Vagina (tissue), 2 donors: Measurements from ENCODE around the gene INTS1. TPM values are rescaled to one million over a fixed set of nuclear protein-coding genes. Genes with fewer than 3 reads are reported as not detected.

Experiments used
- DNase-seq, 2 donors: peaks; one replicate each; pipeline ENCODE4 v3.0.0-alpha.2; 2017; ENCODE audit errors: extremely low spot score in 2 of 2
- H3K27ac ChIP-seq: fragments of 200-600 bp; sonication (generic); one replicate; pipeline ENCODE4 v1.5.1; 2019
- H3K27me3 ChIP-seq: fragments of 200-600 bp; sonication (generic); one replicate; pipeline ENCODE4 v1.5.1; 2019
- H3K36me3 ChIP-seq, 2 donors: fragments of 200-600 bp; sonication (generic); one replicate each; pipeline ENCODE4 v1.5.1; 2017 to 2019
- H3K4me1 ChIP-seq: fragments of 200-600 bp; sonication (generic); one replicate; pipeline ENCODE4 v1.5.1; 2019
- H3K4me3 ChIP-seq, 2 donors: fragments of 200-600 bp; sonication (generic); 1 replicate in 1 of 2; 2 replicates in 1 of 2; pipeline ENCODE4 v1.5.1; 2016 to 2019
- H3K9me3 ChIP-seq: fragments of 200-600 bp; sonication (generic); one replicate; pipeline ENCODE4 v1.5.1; 2019
- POLR2A ChIP-seq, 2 donors: fragments of 450-650 bp; IDR thresholded peaks; one replicate each; pipeline ENCODE4 v1.6.1; 2017; ENCODE audit warnings: antibody characterized with exemption in 2 of 2, mild to moderate bottlenecking in 2 of 2, moderate library complexity in 2 of 2
- POLR2AphosphoS5 ChIP-seq, 2 donors: sonication (generic); formaldehyde crosslinking; IDR thresholded peaks; one replicate each; pipeline ENCODE4 v1.9.0; 2017; ENCODE audit warnings: antibody characterized with exemption in 2 of 2, mild to moderate bottlenecking in 2 of 2, low read depth in 1 of 2; ENCODE audit not compliant: insufficient read depth in 1 of 2
- intact Hi-C: fragments of 100-400 bp; cut with DNase I; formaldehyde crosslinking; loops from one replicate; pipeline ENCODE4 v1.15.1; 2023
- total RNA-seq: library from RNA; depleted of rRNA; stranded (reverse); fragments of >200 nt; gene quantifications from one replicate; pipeline ENCODE4 v1.2.3, GENCODE V29; 2016
- TF ChIP-seq, protein P1 (sequence below), 3 experiments: fragments of 450-650 bp in 2 of 3; fragments of 200-600 bp in 1 of 3; sonication (generic) in 1 of 3; IDR thresholded peaks; one replicate each; pipeline ENCODE4 v1.5.1; 2017 to 2019; ENCODE audit warnings: antibody characterized with exemption in 3 of 3, mild to moderate bottlenecking in 2 of 3, moderate library complexity in 2 of 3

Gene INTS1
- total RNA-seq, 1 donor from 2014 or later = 67.3 TPM

DNA sequence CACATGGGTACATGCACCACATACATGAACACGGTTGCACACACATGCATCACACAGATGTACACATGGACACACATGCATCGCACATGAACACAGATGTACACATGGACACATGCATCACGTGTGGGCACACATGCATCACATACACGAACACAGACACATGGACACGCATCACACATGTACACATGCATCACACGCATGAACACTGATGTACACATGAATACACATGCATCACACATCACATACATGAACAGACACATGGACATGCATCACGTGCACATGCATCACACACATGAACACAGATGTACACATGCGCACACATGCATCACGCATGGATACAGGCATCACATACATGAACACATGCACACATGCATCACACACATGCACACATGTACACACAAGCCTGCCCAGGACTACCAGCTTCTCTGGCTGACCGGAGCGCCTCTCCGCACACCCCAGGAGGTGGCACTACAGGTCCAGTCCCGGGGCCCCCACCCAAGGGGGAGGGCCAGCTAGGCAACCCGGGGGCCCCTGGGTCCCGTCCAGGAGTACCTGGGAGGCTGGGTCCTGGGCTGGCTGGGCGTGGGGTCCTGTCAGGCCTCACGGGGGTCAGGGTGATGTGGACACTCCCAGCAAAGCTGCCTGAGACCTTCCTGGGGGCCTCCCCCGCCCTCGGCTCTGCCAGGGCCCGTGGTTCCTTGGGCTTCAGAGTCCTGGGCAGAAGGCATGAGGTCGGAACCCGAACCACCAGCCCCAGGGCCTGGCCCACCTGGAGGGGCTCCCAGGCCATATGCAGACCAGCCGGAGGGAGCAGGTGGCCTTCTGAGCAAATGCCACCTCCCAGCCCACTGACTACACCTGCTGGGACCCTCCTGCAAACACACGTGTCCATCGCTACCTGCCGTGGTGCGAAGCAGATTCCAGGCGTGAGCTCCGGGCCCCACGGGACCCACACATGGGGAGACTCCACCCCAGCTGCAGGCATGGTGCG is 64.5 kb downstream of the INTS1 start:
- Histone ChIP-seq H3K9me3 (no peaks in the 10 kb centered on the region), H3K4me3 (no peak overlapping the region), H3K36me3 (peaks cover 0 to 7% of the 10 kb centered on the region in 2 donors), H3K4me1 (no peaks in the 10 kb centered on the region), H3K27ac (no peak overlapping the region), H3K27me3 (no peaks in the 10 kb centered on the region)
- TF ChIP-seq, protein P1, sequence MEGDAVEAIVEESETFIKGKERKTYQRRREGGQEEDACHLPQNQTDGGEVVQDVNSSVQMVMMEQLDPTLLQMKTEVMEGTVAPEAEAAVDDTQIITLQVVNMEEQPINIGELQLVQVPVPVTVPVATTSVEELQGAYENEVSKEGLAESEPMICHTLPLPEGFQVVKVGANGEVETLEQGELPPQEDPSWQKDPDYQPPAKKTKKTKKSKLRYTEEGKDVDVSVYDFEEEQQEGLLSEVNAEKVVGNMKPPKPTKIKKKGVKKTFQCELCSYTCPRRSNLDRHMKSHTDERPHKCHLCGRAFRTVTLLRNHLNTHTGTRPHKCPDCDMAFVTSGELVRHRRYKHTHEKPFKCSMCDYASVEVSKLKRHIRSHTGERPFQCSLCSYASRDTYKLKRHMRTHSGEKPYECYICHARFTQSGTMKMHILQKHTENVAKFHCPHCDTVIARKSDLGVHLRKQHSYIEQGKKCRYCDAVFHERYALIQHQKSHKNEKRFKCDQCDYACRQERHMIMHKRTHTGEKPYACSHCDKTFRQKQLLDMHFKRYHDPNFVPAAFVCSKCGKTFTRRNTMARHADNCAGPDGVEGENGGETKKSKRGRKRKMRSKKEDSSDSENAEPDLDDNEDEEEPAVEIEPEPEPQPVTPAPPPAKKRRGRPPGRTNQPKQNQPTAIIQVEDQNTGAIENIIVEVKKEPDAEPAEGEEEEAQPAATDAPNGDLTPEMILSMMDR (IDR thresholded peaks at IDR 0.05) = no peak
- no peak for TF ChIP-seq POLR2AphosphoS5 (IDR thresholded peaks at IDR 0.05; ENCODE audit: insufficient read depth in 1 of 2, low read depth in 1 of 2)
- no peak for TF ChIP-seq POLR2A (IDR thresholded peaks at IDR 0.05)
- intact Hi-C loops = no loop called here
- no peak for DNase-seq

GRCh38 chr7:1438821-1439220 is 65.4 kb downstream of the INTS1 start:
- Histone ChIP-seq H3K4me1 (no peaks in the 10 kb centered on the region), H3K36me3 (peaks cover 0 to 7% of the 10 kb centered on the region in 2 donors)
- intact Hi-C loops = no loop called here

DNA sequence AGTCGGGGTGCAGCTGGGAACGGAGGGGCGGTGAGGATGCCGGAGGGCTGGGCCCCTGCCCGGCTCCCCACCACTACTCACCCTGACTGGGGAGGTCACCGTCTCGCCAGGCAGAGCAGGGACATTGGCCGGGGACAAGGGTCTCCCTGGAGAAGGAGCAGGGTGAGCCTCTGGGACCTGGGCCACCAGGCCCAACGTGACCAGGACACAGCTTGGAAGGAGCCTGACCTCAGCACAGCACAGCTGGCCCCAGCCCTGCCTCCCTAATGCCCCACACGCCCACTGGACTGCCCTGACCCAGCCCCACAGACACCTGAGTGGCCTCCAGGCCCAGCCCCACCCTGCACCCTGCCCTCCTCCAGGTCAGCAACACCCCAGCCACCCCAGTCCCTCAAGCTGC is 66.0 kb downstream of the INTS1 start:
- DNase-seq = no peak
- TF ChIP-seq, protein P1 (IDR thresholded peaks at IDR 0.05) = no peak
- TF ChIP-seq POLR2AphosphoS5 (IDR thresholded peaks at IDR 0.05; ENCODE audit: insufficient read depth in 1 of 2, low read depth in 1 of 2) = no peak
- TF ChIP-seq POLR2A (IDR thresholded peaks at IDR 0.05) = no peak
- intact Hi-C loops = no loop called here
- no peaks in the 10 kb centered on the region for H3K9me3 ChIP-seq
- no peak overlapping the region for H3K4me3 ChIP-seq
- peaks cover 0 to 7% of the 10 kb centered on the region in 2 donors for H3K36me3 ChIP-seq
- no peaks in the 10 kb centered on the region for H3K27me3 ChIP-seq
- H3K4me1 ChIP-seq = no peaks in the 10 kb centered on the region
- H3K27ac ChIP-seq = no peak overlapping the region

More at GRCh38 chr7:1438821-1439220, 65.4 kb downstream of the INTS1 start:
- Histone ChIP-seq H3K4me3 (no peak overlapping the region), H3K27me3 (no peaks in the 10 kb centered on the region), H3K9me3 (no peaks in the 10 kb centered on the region), H3K27ac (no peak overlapping the region)
- TF ChIP-seq POLR2AphosphoS5 (IDR thresholded peaks at IDR 0.05; ENCODE audit: insufficient read depth in 1 of 2, low read depth in 1 of 2) (no peak), POLR2A (IDR thresholded peaks at IDR 0.05) (no peak)
- TF ChIP-seq, protein P1 (IDR thresholded peaks at IDR 0.05) = no peak
- DNase-seq = no peak

- Histone ChIP-seq H3K36me3 (peaks cover 0 to 7% of the 10 kb centered on the region in 2 donors), H3K27me3 (no peaks in the 10 kb centered on the region), H3K4me3 (no peak overlapping the region), H3K4me1 (peaks cover 5% of the 10 kb centered on the region), H3K9me3 (no peaks in the 10 kb centered on the region), H3K27ac (no peak overlapping the region)
- TF ChIP-seq, protein P1 (IDR thresholded peaks at IDR 0.05) = no peak
- TF ChIP-seq POLR2A (IDR thresholded peaks at IDR 0.05) (no peak), POLR2AphosphoS5 (IDR thresholded peaks at IDR 0.05; ENCODE audit: insufficient read depth in 1 of 2, low read depth in 1 of 2) (no peak)
- intact Hi-C loops = no loop called here
- no peak for DNase-seq
These were observed 66.9 kb downstream of the INTS1 start for GRCh38 chr7:1437155-1437880.
